DMS114 treated with DMSO at 0.1 percent for 48 hours (cell line): ENCODE measurements around the gene RXRA.

Experiments
- DNase-seq: peaks from one replicate; lab custom pipeline; 2025; ENCODE audit not compliant: unreplicated experiment; lab: John Stamatoyannopoulos, UW

RXRA gene

DNA sequence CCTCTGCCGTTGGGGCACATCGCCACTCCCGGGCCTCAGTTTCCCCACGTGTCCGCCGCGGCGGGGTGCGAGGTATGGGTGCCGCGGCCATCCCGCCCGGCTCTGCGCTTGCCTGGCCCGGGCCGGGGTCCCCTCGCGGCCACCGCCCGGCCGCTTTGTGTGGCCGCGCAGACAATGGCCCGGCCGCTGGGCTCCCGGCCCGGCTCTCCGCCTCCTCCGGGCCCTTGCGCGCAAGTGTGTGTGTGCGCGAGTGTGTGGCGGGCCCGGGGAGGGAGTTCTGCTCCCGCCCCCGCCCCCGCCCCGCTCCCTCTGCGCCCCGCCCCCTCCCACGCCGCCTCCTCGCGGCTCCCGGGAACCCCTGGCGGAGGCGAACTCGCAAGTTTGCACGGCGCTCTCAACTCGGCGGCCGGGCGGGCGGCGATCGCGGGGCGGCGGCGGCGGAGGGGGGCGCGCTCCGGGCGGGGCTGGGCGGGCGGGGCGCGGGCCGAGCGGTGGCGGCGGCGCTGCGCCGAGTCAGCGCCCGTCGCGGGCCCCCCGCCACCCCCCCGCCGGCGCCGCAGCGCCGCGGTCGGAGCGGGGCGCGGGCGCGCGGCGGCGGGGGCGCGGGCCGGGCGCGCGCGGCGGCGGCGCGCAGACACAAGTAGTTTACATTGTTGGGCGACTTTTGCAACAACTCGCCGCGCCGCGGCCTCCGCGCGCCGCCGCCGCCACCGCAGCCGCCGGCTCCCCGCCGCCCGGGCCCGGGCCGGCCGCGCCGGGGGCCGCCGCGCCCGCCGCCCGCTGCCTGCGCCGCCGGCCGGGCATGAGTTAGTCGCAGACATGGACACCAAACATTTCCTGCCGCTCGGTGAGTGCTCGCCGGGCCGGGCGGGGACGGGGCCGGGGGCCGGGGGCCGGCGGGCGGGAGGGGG, at the start of gene RXRA:
Gene RXRA (plus strand): TSS at position 643 of the 911 bp plus-strand sequence. CDS start 177 bp downstream, at position 820.
- DNase-seq = peak; percentile 36

DNA sequence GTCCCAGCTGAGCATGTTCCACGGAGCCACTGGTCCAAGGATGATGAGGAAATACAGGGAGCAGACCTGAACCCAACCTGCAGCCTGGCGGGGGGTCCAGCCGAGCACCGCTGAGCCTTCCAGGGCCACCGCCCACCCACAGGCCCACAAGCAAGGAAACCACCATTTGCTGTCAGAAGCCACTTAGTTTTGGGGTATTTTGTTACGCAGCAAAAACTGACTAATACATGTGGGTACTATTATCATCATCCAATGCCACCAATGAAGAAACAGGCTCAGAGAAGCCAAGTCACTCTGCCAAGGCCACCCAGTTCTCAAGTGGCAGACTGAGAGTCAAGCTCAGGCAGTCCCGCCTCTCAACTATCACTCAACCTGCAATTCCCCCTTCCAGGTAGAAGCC, 48.0 kb upstream of the RXRA start:
- no peak for DNase-seq

DNA sequence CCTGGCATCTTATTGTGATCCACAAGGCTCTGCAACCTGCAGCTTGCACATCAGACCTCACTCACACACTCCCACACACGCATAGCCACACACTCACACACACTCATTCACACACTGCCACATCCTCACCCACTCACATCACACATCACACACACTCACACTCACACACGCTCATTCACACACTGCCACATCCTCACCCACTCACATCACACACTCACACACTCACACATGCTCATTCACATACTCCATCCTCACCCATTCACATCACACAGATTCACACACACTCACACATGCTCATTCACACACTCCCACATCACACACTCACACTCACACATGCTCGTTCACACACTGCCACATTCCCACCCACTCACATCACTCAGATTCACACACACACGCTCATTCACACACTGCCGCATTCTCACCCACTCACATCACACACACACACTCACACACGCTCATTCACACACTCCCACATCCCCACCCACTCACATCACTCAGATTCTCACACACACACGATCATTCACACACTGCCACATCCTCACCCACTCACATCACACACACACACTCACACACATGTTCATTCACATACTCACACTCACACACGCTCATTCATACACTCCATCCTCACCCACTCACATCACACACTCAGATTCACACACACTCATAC, 47.1 kb upstream of the RXRA start:
- no peak for DNase-seq

DNA sequence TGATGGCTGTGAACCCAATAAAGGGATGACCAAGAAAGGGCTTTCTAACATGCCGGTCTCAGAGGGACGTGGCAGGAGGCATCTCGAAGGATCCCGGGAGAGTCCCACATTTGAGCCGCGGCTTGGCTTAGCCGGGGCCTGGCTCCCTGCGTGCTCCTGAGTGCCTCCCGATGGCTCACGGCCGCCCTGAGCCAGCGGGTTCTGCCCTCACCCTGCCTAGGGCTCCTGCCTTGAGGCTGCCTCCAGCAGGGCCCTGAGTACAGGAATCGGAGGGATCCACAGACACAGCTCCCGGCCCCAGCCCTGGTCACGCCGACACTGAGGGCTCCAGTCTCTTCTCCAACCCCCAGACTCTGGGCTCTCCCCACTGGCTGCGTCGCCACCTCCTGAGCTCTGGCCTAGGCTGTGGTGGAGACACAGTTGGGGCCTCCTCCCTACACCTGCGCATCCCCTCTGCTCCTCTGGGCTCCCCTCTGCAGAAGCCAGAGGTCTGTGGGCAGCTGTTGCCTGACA, 44.1 kb upstream of the RXRA start:
- DNase-seq = no peak

DNA sequence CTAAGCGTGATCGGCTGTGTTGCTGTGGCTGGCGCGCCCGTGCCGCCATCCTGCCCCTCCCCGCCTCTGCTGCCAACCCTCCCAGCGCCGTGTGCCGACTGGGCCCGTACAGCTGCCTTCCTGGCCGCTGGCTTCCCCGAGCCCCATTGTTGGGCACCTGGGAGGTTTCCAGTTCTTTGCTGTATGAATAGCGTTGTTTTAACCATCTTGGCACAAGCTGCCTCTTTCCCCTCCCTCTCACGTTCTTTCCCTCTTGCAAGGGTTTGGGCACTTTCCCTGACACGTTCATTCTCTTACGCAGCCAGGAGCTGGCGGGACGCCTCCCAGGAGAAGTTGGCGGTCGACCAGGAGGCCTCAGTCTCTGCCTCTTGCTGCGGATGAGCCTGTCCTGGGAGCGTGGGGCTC, 43.1 kb upstream of the RXRA start:
- no peak for DNase-seq

DNA sequence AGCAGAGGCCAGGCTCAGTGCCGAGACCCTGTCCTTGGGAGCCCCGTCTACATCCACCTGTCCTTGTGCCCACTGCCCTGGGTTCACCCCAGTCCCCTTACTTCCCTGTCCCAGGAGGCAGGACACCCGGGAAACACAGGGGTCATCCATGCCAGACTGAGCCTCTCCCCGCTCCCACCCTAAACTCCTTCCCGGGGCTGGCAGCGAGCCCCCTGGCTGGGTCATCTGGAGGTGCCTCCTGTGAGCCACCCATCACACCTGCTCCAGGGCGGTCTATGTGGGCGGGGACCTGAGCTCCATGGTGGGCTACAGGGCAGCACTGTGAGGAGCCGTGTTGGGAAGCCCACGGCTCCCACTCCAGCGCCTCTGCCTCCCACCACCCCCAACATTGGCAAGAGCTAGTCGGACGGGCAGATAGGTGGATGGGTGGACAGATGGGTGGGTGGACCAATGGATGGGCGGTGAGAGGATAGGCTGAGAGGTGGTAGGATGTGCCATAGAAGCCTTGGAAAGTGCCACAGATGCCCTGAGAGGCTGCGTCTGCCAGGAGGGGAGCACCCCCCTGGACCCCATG, 42.5 kb upstream of the RXRA start:
- no peak for DNase-seq

DNA sequence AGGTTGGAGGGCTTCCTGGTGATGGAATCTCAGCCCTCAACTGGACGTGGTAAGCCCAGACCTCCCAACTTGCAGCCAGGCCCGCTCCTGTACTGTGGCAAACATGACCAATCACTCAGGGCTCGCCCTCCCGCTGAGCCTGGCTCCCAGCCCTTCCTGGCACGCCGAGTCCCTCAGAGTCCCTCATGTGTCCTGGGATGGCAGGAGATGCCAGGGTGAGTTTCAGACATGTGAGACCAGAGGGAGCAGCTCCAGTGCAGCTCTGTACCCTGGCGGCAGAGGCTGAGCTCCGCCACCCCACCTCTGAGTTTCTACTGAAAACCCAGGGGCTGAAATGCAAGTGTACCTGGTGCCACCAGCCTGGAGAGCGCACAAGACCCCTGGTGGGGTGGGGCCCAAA, 42.0 kb upstream of the RXRA start:
- DNase-seq = no peak

DNA sequence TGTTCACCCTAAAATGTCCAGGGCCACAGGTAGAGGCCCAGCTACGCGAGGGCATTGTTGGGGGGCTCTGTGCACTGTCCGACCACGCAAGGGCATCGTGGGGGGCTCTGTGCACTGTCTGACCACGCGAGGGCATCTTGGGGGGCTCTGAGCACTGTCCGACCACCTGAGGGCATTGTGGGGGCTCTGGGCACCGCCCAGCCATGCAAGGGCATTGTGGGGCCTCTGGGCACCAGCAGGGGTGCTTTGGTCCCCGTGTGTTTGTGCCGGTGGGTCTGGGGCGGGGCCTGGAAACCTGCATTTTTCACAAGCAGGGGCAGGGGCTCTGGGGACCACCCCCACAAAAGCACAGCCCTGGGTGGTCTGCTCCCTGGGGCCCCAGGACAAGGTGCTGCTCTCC, 41.5 kb upstream of the RXRA start:
- no peak for DNase-seq

DNA sequence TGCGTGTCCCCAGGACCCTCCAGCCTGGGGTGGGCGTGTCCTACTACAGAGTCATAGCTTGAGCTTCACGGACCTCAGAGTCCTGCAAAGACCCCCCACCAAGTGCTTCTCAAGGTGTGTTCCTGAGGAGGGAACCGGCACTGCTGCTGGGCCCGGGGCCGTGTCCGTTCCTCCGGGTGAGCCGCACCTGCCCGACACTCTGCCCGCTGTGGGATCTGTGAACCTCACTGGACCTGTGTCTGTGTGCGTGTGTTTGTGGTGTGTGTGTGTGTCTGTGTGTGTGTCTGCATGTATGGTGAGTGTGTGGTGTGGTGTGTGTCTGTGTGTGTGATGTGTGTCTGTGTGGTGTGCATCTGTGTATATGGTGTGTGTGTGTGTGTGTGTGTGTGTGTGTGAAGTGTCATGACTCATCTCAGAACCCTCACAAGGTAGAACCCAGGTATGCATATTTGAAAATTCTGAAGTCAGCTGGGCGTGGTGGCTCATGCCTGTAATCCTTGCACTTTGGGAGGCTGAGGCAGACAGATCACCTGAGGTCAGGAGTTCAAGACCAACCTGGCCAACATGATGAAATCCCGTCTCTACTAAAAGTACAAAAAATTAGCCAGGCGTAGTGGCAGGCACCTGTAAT, 40.9 kb upstream of the RXRA start:
- DNase-seq = no peak

DNA sequence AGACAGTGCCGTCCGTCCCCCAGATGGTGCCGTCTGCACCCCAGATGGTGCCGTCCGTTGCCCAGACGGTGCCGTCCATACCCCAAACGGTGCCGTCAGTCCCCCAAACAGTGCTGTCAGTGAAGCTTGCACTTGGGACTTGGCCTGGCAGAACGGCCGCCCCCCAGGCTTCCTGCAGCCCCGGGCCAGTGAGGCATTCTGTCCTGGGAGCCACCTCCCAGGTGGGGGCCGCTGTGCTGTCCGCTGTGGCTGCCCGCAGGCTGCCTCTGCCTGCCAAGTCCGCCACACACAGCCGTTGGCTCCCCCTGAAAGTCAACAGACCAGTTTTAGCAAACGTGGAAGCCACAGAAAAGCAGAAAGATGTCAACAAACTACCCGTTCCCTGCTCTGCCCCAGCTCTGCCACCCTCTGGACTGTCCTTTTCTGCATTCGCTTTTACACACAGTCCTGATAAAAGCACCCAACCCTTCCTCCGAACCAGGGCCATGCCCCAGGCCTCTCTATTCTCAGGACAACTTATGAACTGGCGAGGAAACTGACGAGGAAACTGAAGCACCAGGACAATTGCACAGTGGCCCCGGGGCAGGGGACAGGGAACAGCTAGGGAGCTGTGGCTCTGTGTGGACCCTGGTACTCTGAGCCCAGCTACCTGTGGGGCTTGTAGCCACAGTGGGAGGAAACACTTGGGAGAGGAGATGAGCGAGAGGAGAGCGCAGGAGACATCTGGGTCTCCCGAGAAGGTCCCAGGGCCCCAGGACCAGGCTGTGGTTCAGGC, 39.6 kb upstream of the RXRA start:
- DNase-seq = no peak

DNA sequence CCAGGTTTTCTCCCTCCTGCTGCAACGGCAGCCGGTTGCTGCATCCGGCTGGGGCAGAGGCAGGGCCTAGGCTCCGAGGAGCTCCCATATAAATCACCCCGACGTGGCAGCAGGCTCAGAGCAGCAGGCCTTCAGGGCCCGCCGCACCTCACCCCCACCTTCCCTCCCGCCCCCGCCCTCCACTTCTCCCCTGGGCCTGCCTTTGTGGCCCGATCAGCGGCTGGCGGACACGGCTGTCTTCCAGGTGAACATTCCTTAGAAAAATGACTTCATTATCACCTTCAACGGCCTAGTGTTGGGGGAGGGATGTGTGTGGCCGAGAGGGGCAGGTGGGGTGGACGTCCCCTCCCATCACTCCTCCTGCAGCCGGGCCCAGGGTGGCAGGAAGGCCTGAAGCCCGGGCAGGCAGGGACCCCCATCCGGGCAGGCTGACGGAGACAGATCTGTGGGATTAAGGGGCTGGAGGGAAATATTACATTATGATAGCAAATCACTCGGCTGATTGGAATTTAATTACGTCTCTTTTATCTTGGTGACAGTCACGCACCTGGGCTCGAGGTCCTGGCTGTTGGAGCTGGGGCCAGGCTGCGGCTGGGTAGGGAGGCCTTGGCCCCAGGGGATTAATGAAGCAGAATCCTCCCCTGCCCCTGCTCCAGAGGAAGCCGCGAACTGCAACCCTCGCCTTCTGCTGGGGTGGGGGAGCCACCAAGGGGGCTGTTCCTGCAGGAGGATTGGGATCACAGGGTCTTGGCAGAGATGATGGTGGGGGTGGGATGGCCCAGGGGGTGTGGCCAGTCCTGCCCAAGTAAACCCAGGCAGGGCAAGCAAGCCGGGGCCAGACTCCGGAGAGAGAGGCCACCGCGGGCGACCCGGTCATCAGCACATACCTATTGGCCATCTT, 38.4 kb upstream of the RXRA start:
- DNase-seq = no peak

DNA sequence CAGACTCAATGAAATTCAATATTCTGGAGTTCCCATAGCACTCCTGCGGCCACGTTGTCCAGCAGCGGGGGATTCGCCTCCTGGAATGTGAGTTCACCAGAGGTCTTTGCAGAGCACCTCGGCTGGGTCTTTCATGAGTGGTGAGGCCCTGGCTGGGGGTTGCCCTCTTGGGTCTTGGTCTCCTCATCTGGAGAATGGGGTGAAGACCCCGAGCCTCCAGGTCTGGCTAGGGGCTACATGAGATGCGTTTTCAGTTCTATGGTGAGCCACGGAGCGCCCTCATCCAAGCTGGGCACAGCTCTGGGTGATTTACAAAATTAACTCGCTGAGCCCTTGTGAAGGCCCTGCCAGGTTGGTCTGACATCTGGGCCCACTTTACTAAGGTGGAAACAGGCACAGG, 37.5 kb upstream of the RXRA start:
- DNase-seq = no peak

DNA sequence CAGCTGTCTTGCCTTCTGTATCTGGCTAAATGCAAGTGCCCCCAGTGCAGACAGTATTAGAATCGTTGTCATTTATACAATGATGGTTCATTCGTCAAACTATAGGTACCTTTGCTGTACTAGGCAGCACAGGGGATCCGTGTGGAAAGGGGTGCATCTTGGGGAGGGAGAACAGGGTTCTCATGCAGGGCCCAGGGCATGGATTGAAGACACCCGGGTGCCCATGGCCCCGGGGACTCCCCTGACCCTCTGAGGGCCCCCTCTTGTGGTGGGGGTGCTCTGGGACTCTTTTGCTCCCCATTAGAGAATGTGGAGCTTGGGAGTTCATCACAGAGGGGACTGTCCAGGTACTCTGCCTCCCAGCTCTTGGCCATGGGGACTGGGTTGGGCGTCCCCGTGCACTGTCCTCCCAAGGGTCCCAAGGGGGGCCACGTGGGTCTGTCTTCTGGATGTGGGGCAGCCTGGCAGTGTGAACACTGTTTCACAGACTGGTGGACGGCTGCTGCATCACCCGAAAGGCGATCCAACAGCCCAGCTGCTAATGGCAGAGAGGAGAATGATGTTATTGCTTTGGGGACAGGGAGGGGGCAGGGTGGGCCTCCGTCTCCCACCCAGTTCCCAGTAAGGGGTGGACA, 36.9 kb upstream of the RXRA start:
- DNase-seq = no peak

DNA sequence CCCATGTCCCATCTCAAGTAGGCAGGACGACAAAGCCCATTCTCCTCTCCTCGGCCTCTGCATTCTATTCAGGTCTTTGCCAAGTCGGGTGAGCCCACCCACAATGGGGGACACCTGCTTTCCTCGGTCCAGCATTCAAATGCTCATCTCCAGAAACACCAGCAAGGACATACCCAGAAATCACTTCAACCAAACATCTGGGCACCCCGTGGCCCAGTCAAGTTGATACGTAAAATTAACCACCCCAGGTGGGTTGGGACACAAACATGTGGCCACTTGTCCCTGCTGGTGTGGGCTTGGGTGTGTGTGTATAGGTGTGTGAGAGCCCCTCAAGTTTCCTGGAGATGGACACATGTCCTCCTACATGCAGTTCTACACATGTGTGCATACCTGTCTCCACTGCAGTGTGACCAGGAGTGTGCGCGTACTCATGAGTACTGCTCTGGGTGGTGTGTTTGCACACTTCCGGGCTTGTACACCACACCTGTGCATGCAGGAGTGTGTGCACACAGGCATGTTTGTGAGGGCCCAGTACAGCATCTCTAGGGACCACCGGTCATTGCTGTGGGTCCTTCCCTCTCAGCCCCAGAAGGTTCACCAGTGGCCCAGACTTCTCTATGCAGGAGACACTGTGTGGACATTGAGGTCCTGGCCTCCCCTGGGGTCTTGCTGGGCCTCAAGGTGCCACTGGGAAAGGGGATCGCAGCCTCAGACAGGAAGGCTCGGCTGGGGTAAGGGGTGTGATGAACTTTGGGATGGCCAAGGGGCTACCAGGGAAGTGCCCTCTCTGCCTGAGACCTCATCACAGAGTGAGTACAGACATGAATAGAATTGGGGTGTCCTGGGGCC, 35.4 kb upstream of the RXRA start:
- DNase-seq = no peak

DNA sequence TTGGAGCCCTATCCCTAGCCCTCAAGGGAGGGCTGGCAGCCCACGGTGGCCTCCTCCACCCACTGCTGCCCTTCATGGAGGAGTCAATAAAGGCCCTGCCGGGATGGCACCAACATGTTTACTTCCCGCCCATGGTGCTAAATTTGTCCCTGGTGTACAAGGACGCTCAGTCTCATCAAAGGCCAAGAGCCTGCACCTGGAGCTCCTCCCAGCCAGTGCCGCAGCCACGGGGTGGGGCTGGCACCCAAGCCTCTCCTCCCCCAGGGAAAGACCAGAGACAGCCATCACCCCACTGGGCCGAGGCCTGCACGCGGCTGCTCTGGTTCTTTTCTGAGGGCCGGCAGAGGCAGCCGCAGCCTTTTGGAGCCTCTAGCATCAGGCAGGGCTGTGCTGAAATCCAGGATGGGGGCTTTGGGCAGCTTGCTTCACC, 34.8 kb upstream of the RXRA start:
- DNase-seq = no peak

DNA sequence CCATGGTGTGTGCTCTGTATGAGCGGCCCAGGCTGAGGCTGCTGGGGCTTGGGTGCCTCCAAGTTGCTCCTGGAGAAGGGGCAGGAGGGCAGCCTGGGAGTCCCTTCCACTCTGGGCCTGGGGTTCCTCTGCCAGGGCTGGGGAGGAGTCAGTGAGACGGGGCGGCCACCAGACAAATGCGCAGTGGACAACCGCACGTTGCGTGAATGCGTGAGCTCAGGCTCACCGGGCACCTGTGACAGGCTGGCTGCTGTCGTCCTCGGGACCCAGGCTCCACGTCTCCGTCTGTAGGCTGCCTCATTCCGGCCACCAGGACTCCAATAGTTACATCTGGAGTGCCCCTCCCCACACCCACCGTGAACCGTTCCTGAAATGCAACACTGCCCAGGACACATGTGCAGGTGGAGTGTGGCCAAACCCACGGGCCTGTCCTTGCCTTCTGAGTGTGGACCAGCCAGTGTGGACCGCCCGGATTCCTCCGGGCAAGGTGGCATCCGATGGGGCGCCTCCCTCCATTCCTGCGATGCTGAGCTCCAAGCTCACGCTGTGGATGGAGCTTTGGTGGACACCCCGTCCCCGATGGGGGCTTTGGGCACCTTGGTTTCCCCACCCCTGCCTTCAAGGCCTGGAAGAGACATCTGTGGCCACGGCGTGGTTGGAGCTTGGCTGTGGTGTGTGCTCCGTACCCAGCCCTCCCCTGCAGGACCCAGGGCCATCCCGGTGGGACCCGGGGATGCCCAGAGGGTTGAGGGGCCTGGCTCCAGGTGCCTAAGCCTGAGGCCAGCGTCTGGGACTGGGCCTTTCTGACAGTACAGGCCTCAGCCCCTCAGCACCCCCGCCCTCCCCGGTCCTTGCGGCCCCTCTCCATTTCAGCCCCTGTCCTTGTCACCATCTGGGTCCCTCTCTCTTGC, 34.0 kb upstream of the RXRA start:
- no peak for DNase-seq

DNA sequence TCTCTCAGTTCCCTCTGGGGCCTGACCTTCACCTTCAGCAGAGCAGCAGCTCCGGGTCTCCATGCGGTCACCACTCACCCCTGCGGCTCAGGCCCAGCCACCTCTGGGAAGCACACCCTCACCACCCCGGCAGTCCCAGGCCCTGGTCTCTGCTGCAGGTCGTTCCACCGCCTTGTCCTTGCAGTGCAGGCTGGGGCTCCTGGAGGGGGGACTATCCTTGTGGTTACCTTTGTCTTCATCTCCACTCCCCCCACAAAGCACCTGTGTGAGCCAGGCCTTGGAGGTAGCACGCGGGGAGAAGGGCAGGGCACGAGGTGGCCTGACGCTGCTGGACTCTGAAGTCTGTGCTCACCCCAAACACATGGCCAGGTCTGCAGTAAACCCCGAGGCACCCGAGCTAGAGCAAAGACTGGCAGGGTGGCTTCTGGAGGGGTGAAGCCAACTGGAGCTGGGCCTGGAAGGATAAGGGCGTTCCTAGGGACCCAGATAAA, 33.2 kb upstream of the RXRA start:
- DNase-seq = no peak
